Ascending aorta (tissue), 2 donors: ENCODE measurements around the gene MIPOL1. TPM values are rescaled to one million over a fixed set of nuclear protein-coding genes. Genes with fewer than 3 reads are reported as not detected.

ENCODE experiments used
- DNase-seq, 2 donors: peaks; one replicate each; pipeline ENCODE4 v3.0.0-alpha.2; 2019; ENCODE audit warnings: low spot score in 2 of 2
- H3K27ac ChIP-seq, 2 donors: fragments of 200-600 bp; sonication (generic); one replicate each; pipeline ENCODE4 v1.5.1; 2016 to 2017; ENCODE audit warnings: mild to moderate bottlenecking in 1 of 2
- H3K27me3 ChIP-seq: fragments of 200-600 bp; sonication (generic); one replicate; pipeline ENCODE4 v1.5.1; 2017
- H3K36me3 ChIP-seq, 2 donors: fragments of 200-600 bp; sonication (generic); one replicate each; pipeline ENCODE4 v1.5.1; 2016
- H3K4me1 ChIP-seq, 2 donors: fragments of 200-600 bp; sonication (generic); one replicate each; pipeline ENCODE4 v1.5.1; 2016 to 2017; ENCODE audit warnings: mild to moderate bottlenecking in 1 of 2
- H3K4me3 ChIP-seq, 2 donors: fragments of 200-600 bp; sonication (generic); one replicate each; pipeline ENCODE4 v1.5.1; 2016 to 2017; ENCODE audit warnings: mild to moderate bottlenecking in 1 of 2
- H3K9me3 ChIP-seq, 2 donors: fragments of 200-600 bp; sonication (generic); one replicate each; pipeline ENCODE4 v1.5.1; 2016
- CTCF ChIP-seq, 3 experiments: fragments of 200-600 bp in 2 of 3; fragments of 450-650 bp in 1 of 3; sonication (generic) in 2 of 3; IDR thresholded peaks; one replicate each; pipeline ENCODE4 v1.5.1; 2016 to 2019; ENCODE audit warnings: antibody characterized with exemption in 3 of 3, mild to moderate bottlenecking in 1 of 3, moderate library complexity in 1 of 3
- intact Hi-C: fragments of 100-400 bp; cut with DNase I; formaldehyde crosslinking; loops from one replicate; pipeline ENCODE4 v1.15.1; 2023
- total RNA-seq: library from RNA; depleted of rRNA; stranded (reverse); fragments of >200 nt; gene quantifications from one replicate; pipeline ENCODE4 v1.1.0, GENCODE V29; 2016

The MIPOL1 gene
- total RNA-seq, 1 donor from 2014 or later, result 8.6 TPM

- peaks cover 0 to 14% of the 10 kb centered on the region in 2 donors for H3K4me1 ChIP-seq
- peaks cover 58% of the 10 kb centered on the region for H3K27me3 ChIP-seq
These were observed 396.7 kb downstream of the MIPOL1 start for GRCh38 chr14:37594238-37594970.

GRCh38 chr14:37594971-37595808 lies 397.5 kb downstream of the MIPOL1 start, which contains the start of the genes FOXA1 and TTC6:
Gene FOXA1 (minus strand): TSS chr14:37595249. CDS start chr14:37594972, 277 bp downstream.
Gene TTC6 (plus strand): TSS chr14:37595629. CDS start chr14:37622065, 26,436 bp downstream.
- no peaks in the 10 kb centered on the region for H3K9me3 ChIP-seq
- peaks cover 61% of the 10 kb centered on the region for H3K27me3 ChIP-seq
- no peak for TF ChIP-seq CTCF (IDR thresholded peaks at IDR 0.05)
- no peak within 1 kb of the TSS for H3K27ac ChIP-seq
- intact Hi-C loops, result loop anchor here (10.0 kb wide), 3 partner anchors 350 to 1070 kb away; partner anchors contain the start of gene NKX2-1
- no peak for DNase-seq
- H3K4me3 ChIP-seq, result peak within 1 kb of the TSS; percentile 56 to 57
- H3K36me3 ChIP-seq, result no peaks in the 10 kb centered on the region
- H3K4me1 ChIP-seq, result peaks cover 0 to 17% of the 10 kb centered on the region in 2 donors

More at GRCh38 chr14:37594238-37594970, 396.7 kb downstream of the MIPOL1 start:
- no peak overlapping the region for H3K27ac ChIP-seq
- no peak for DNase-seq
- H3K9me3 ChIP-seq, result no peaks in the 10 kb centered on the region
- peak; percentile 20 to 51 (median 32) for TF ChIP-seq CTCF (IDR thresholded peaks at IDR 0.05)
- no peaks in the 10 kb centered on the region for H3K36me3 ChIP-seq
- H3K4me3 ChIP-seq, result peak overlapping the region; percentile 56 to 57
- intact Hi-C loops, result loop anchor here (10.0 kb wide), 3 partner anchors 350 to 1070 kb away; partner anchors contain the start of gene NKX2-1

GRCh38 chr14:37595809-37596621 lies 398.3 kb downstream of the MIPOL1 start:
- no peaks in the 10 kb centered on the region for H3K9me3 ChIP-seq
- H3K27me3 ChIP-seq, result peaks cover 60% of the 10 kb centered on the region
- TF ChIP-seq CTCF (IDR thresholded peaks at IDR 0.05), result no peak
- DNase-seq, result no peak
- H3K4me1 ChIP-seq, result peaks cover 0 to 17% of the 10 kb centered on the region in 2 donors
- intact Hi-C loops, result loop anchor here (10.0 kb wide), 3 partner anchors 351 to 1071 kb away; partner anchors contain the start of gene NKX2-1
- no peaks in the 10 kb centered on the region for H3K36me3 ChIP-seq
- H3K27ac ChIP-seq, result no peak overlapping the region
- H3K4me3 ChIP-seq, result peak overlapping the region; percentile 56 to 57

GRCh38 chr14:37596790-37597472 lies 399.2 kb downstream of the MIPOL1 start:
- intact Hi-C loops, result loop anchor here (10.0 kb wide), 3 partner anchors 352 to 1072 kb away; partner anchors contain the start of gene NKX2-1
- H3K36me3 ChIP-seq, result no peaks in the 10 kb centered on the region
- TF ChIP-seq CTCF (IDR thresholded peaks at IDR 0.05), result no peak
- H3K9me3 ChIP-seq, result no peaks in the 10 kb centered on the region
- no peak for DNase-seq
- H3K27me3 ChIP-seq, result peaks cover 57% of the 10 kb centered on the region
- no peak overlapping the region for H3K4me3 ChIP-seq
- H3K4me1 ChIP-seq, result peaks cover 0 to 17% of the 10 kb centered on the region in 2 donors
- H3K27ac ChIP-seq, result no peak overlapping the region
